K562 (cell line): ENCODE data around the gene SMURF1. TPM values are rescaled to one million over a fixed set of nuclear protein-coding genes. Genes with fewer than 3 reads are reported as not detected.

Source experiments
- CC2D1A ChIP-seq: fragments of 450-650 bp; IDR thresholded peaks from 2 replicates; pipeline ENCODE4 v1.6.1; 2017; ENCODE audit warnings: mild to moderate bottlenecking
- CTCF ChIP-seq, 3 experiments: IDR thresholded peaks in 2 of 3; conservative IDR thresholded peaks in 1 of 3; 2 replicates each; pipeline ENCODE4 v1.5.1; 2011 to 2012; ENCODE audit warnings: low read length in 3 of 3, mild to moderate bottlenecking in 3 of 3, control low read depth in 2 of 3, improper control_type of control experiment in 1 of 3, inconsistent platforms in 1 of 3, low read depth in 1 of 3, mixed read lengths in 1 of 3, moderate library complexity in 1 of 3; ENCODE audit not compliant: insufficient read depth in 2 of 3
- E2F4 ChIP-seq: sonication (generic); formaldehyde crosslinking; IDR thresholded peaks from 2 replicates; pipeline ENCODE4 v1.8.0; 2022; ENCODE audit warnings: mild to moderate bottlenecking, low read depth, missing genetic modification reagents
- HDGF ChIP-seq: fragments of 450-650 bp; IDR thresholded peaks from 2 replicates; pipeline ENCODE4 v1.6.1; 2016
- RB1 ChIP-seq: fragments of 450-650 bp; IDR thresholded peaks from 2 replicates; pipeline ENCODE4 v1.6.1; 2017; ENCODE audit warnings: low read depth, mild to moderate bottlenecking
- SMAD3 ChIP-seq: fragments of 450-650 bp; formaldehyde crosslinking; conservative IDR thresholded peaks from 2 replicates; pipeline ENCODE4 v1.4.0; 2020; ENCODE audit warnings: mild to moderate bottlenecking
- polyA plus RNA-seq, 8 experiments: library from polyadenylated mRNA; depleted of rRNA in 4 of 8; stranded (reverse) in 5 of 8; unstranded in 3 of 8; fragments of >200 nt; fragmentation: Nextera tagmentation in 2 of 8; fragmentation: Illumina TruSeq in 1 of 8; extraction: Ambion mirVana in 2 of 8; extraction: Trizol in 1 of 8; gene quantifications; 2 replicates each; pipeline versions ENCODE4 v1.2.1 to v1.2.3, GENCODE V29; 2011 to 2014; ENCODE audit warnings: inconsistent platforms in 1 of 8, missing spikeins in 1 of 8
- total RNA-seq, 7 experiments: library from RNA; depleted of rRNA in 6 of 7; stranded (reverse); fragments of >200 nt in 6 of 7; fragmentation: Illumina TruSeq in 2 of 7; extraction: Trizol in 2 of 7; gene quantifications; 2 replicates each; pipeline versions ENCODE4 v1.2.1 to v1.2.3, GENCODE V29; 2011 to 2021; ENCODE audit warnings: low replicate concordance in 1 of 7
- TF ChIP-seq, protein P1 (sequence below), 2 experiments: fragments of 150-350 bp in 1 of 2; IDR thresholded peaks; 2 replicates each; pipeline ENCODE4 v1.6.1; 2012 to 2016; ENCODE audit warnings: low read depth in 2 of 2, low read length in 2 of 2, mild to moderate bottlenecking in 1 of 2, moderate library complexity in 1 of 2
- TF ChIP-seq, protein P2 (sequence below), 2 experiments: fragments of 450-650 bp; formaldehyde crosslinking in 1 of 2; IDR thresholded peaks; 2 replicates each; pipeline versions ENCODE4 v1.4.0 to v1.6.1; 2014 to 2020; ENCODE audit warnings: mild to moderate bottlenecking in 2 of 2, borderline replicate concordance in 1 of 2, low read depth in 1 of 2

SMURF1 gene
- total and polyA plus RNA-seq, 9 of the 15 experiments (the other 6 are each of a cell fraction or from before 2014, with no cell fraction given) = 1.0 to 20.1 (median 12.6) TPM

DNA sequence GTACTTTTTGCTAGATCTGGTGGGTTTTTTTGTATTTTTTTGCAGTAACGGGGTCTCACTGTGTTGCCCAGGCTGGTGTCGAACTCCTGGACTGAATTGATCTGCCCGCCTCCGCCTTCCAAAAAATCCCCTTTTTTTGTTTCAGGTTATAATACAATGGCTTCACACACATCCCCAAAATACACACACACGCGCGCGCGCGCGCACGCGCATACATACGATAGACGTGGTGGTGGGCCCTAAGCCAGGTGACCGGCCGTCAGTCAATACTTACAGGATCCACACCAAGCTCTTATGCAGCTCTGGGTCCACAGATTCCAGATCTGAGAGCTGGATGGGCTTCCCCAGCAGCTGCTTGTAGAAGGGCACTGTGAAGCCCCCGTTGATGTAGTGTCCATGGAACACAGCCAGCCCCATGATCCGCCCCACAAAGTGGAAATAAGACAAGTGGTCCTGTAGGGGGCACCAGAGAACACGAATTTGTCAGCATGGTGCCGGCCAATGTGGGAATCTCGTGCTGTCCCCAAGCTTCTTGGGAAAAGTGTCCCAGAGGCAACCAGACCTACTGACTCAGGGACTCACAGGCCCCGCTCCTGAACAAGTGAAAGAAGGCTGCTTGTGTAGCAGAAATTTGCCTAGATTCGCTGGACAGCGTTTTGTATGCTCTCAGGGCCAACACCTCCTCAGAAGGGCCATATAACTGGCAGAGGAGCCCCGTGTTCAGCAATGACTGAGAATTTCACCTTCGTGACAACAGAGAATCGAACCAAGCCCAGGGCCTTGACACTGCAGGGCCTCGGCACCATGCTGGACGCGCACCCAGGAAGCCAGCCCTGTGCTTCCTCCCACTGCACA lies 103.6 kb downstream of the SMURF1 start (continued):
- TF ChIP-seq, protein P1, sequence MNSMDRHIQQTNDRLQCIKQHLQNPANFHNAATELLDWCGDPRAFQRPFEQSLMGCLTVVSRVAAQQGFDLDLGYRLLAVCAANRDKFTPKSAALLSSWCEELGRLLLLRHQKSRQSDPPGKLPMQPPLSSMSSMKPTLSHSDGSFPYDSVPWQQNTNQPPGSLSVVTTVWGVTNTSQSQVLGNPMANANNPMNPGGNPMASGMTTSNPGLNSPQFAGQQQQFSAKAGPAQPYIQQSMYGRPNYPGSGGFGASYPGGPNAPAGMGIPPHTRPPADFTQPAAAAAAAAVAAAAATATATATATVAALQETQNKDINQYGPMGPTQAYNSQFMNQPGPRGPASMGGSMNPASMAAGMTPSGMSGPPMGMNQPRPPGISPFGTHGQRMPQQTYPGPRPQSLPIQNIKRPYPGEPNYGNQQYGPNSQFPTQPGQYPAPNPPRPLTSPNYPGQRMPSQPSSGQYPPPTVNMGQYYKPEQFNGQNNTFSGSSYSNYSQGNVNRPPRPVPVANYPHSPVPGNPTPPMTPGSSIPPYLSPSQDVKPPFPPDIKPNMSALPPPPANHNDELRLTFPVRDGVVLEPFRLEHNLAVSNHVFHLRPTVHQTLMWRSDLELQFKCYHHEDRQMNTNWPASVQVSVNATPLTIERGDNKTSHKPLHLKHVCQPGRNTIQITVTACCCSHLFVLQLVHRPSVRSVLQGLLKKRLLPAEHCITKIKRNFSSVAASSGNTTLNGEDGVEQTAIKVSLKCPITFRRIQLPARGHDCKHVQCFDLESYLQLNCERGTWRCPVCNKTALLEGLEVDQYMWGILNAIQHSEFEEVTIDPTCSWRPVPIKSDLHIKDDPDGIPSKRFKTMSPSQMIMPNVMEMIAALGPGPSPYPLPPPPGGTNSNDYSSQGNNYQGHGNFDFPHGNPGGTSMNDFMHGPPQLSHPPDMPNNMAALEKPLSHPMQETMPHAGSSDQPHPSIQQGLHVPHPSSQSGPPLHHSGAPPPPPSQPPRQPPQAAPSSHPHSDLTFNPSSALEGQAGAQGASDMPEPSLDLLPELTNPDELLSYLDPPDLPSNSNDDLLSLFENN (IDR thresholded peaks at IDR 0.05; ENCODE audit: low read depth in 2 of 2, low read length in 2 of 2) = peak in 1 of 2 experiments; percentile 19; a peak in 1 of 4 replicates
- TF ChIP-seq CC2D1A = peak; percentile 55
- 0 out of 2 replicates have a peak, but pooled peaks have one; percentile 30 for TF ChIP-seq HDGF
- peak; percentile 58; the same call in 1 of the 2 replicates for TF ChIP-seq RB1
- TF ChIP-seq CTCF (IDR thresholded peaks at IDR 0.05 in 2 of 3, conservative IDR thresholded peaks at IDR 0.05 in 1 of 3; ENCODE audit: insufficient read depth in 2 of 3, low read depth in 1 of 3, low read length in 3 of 3) = peak; percentile 84 to 93 (median 90)
- TF ChIP-seq SMAD3 (CRISPR knock-in tag) = no peak
- TF ChIP-seq, protein P2, sequence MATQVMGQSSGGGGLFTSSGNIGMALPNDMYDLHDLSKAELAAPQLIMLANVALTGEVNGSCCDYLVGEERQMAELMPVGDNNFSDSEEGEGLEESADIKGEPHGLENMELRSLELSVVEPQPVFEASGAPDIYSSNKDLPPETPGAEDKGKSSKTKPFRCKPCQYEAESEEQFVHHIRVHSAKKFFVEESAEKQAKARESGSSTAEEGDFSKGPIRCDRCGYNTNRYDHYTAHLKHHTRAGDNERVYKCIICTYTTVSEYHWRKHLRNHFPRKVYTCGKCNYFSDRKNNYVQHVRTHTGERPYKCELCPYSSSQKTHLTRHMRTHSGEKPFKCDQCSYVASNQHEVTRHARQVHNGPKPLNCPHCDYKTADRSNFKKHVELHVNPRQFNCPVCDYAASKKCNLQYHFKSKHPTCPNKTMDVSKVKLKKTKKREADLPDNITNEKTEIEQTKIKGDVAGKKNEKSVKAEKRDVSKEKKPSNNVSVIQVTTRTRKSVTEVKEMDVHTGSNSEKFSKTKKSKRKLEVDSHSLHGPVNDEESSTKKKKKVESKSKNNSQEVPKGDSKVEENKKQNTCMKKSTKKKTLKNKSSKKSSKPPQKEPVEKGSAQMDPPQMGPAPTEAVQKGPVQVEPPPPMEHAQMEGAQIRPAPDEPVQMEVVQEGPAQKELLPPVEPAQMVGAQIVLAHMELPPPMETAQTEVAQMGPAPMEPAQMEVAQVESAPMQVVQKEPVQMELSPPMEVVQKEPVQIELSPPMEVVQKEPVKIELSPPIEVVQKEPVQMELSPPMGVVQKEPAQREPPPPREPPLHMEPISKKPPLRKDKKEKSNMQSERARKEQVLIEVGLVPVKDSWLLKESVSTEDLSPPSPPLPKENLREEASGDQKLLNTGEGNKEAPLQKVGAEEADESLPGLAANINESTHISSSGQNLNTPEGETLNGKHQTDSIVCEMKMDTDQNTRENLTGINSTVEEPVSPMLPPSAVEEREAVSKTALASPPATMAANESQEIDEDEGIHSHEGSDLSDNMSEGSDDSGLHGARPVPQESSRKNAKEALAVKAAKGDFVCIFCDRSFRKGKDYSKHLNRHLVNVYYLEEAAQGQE (IDR thresholded peaks at IDR 0.05; ENCODE audit: borderline replicate concordance) = peak; percentile 90
- TF ChIP-seq, protein P2 (CRISPR knock-in tag; IDR thresholded peaks at IDR 0.05; ENCODE audit: low read depth) = no peak
- TF ChIP-seq E2F4 (CRISPR knock-in tag) = no peak
